Myocyte (in vitro differentiated cells): ENCODE measurements around the gene COMMD7. TPM values are rescaled to one million over a fixed set of nuclear protein-coding genes. Genes with fewer than 3 reads are reported as not detected.
"Not testable (repeated sequence)": the region's sequence is repeated elsewhere in the genome, so short reads cannot be mapped to it uniquely, and the experiment has no call there.

Experiments used
- DNase-seq: peaks from one replicate; pipeline ENCODE4 v3.0.0-alpha.2; 2012; ENCODE audit warnings: low read depth
- total RNA-seq: library from RNA; depleted of rRNA; stranded (reverse); fragments of >200 nt; gene quantifications from 2 replicates; pipeline ENCODE4 v1.2.3, GENCODE V29; 2014

Gene COMMD7
- total RNA-seq, 1 donor from 2014 or later = 28.1 TPM

GRCh38 chr20:32737371-32738223 is 5.7 kb downstream of the COMMD7 start:
- DNase-seq = no peak

GRCh38 chr20:32731882-32732266 is 11.4 kb downstream of the COMMD7 start:
- DNase-seq = no peak

GRCh38 chr20:32729334-32729733 is 13.9 kb downstream of the COMMD7 start:
- DNase-seq = not testable (repeated sequence)

GRCh38 chr20:32728435-32728834 is 14.8 kb downstream of the COMMD7 start:
- not testable (repeated sequence) for DNase-seq

- DNase-seq = peak; percentile 86
Observed at GRCh38 chr20:32727683-32728082, 15.6 kb downstream of the COMMD7 start.

GRCh38 chr20:32718749-32719348 is 24.4 kb downstream of the COMMD7 start:
- no peak for DNase-seq

GRCh38 chr20:32711346-32711745 is 31.9 kb downstream of the COMMD7 start:
- DNase-seq = no peak

GRCh38 chr20:32709632-32710121 is 33.6 kb downstream of the COMMD7 start:
- peak; percentile 31 for DNase-seq

- not testable (repeated sequence) for DNase-seq
Observed at GRCh38 chr20:32709029-32709631, 34.1 kb downstream of the COMMD7 start.

- DNase-seq = no peak
Observed at GRCh38 chr20:32707691-32708581, 35.3 kb downstream of the COMMD7 start.

GRCh38 chr20:32706486-32706885 is 36.8 kb downstream of the COMMD7 start:
- no peak for DNase-seq

- DNase-seq = peak; percentile 43
Observed at GRCh38 chr20:32702706-32703425, 40.4 kb downstream of the COMMD7 start.

- DNase-seq = no peak
Observed at GRCh38 chr20:32697608-32698007, 45.7 kb downstream of the COMMD7 start.

- DNase-seq = no peak
Observed at GRCh38 chr20:32695089-32695488, 48.2 kb downstream of the COMMD7 start.

- DNase-seq = not testable (repeated sequence)
Observed at GRCh38 chr20:32688966-32689365, 54.3 kb downstream of the COMMD7 start.

- DNase-seq = no peak
Observed at GRCh38 chr20:32687180-32687532, 56.1 kb downstream of the COMMD7 start.

GRCh38 chr20:32686530-32687179 is 56.6 kb downstream of the COMMD7 start:
- no peak for DNase-seq

- DNase-seq = peak; percentile 24
Observed at GRCh38 chr20:32685541-32686529, 57.4 kb downstream of the COMMD7 start.
